SH-SY5Y (cell line): ENCODE measurements around the gene CKMT2.

Experiments
- GATA2 ChIP-seq: IDR thresholded peaks from 2 replicates; pipeline ENCODE4 v1.6.1; 2011; ENCODE audit warnings: mild to moderate bottlenecking, low read depth, low read length
- GATA3 ChIP-seq: IDR thresholded peaks from 2 replicates; pipeline ENCODE4 v1.6.1; 2011; ENCODE audit warnings: low read depth, mild to moderate bottlenecking, low read length, moderate library complexity

DNA sequence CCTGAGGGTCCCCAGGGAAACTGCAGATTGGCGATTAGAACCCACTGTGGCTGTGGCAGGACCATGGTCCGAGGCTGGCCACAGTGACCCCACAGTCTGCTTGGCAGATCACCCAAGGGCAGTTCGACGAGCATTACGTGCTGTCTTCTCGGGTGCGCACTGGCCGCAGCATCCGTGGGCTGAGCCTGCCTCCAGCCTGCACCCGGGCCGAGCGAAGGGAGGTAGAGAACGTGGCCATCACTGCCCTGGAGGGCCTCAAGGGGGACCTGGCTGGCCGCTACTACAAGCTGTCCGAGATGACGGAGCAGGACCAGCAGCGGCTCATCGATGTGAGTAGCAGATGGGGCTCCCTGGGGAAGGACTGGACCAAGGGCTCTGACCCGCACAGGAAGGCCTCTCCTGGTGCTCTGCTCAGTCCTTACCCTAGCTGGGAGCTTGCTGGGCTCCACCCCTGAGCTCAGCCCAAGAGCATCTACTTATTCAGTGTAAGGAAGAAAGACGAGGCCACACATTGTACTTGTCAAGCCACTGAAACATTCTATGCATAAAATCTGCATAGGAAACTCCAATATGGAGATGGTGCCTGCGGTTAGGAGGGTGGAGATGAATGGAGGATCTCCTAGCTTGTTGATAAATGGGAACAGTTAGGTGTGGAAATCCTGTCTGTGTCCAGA, 21.9 kb downstream of the CKMT2 start:
- TF ChIP-seq GATA3 (no peak), GATA2 (no peak)
